ENCODE data around the gene CD4.
A peak's percentile ranks its signal among the peaks of the same experiment; 100 is the strongest.

CD4 gene

DNA sequence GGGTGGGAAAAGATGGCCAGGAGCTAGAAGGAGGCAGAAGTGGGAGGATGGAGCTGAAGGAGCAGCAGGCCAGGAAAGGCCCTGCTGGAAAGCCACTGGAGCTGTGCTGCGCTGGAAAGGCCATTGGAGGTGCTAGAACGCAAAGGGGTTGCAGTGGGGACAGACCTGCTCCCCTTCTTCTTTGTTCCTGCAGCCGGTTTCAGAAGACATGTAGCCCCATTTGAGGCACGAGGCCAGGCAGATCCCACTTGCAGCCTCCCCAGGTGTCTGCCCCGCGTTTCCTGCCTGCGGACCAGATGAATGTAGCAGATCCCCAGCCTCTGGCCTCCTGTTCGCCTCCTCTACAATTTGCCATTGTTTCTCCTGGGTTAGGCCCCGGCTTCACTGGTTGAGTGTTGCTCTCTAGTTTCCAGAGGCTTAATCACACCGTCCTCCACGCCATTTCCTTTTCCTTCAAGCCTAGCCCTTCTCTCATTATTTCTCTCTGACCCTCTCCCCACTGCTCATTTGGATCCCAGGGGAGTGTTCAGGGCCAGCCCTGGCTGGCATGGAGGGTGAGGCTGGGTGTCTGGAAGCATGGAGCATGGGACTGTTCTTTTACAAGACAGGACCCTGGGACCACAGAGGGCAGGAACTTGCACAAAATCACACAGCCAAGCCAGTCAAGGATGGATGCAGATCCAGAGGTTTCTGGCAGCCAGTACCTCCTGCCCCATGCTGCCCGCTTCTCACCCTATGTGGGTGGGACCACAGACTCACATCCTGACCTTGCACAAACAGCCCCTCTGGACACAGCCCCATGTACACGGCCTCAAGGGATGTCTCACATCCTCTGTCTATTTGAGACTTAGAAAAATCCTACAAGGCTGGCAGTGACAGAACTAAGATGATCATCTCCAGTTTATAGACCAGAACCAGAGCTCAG, 30.0 kb downstream of the CD4 start:
- H3K27me3 ChIP-seq (ENCODE audit: control insufficient read depth in 5 of 5, insufficient read depth in 4 of 5, low read length in 5 of 5), result peaks cover 11 to 33% (median 23%) of the 10 kb centered on the region in 5 donors
- no peak overlapping the region for H3K9ac ChIP-seq (ENCODE audit: low read length in 5 of 5)
- H3K36me3 ChIP-seq (ENCODE audit: control insufficient read depth in 5 of 5, insufficient read depth in 5 of 5, low read length in 5 of 5), result peaks cover 0 to 34% (median 7%) of the 10 kb centered on the region in 5 donors
- H3K4me3 ChIP-seq (ENCODE audit: low read depth in 1 of 5, low read length in 5 of 5), result no peak overlapping the region
- H3K9me3 ChIP-seq (ENCODE audit: control insufficient read depth in 5 of 5, low read length in 5 of 5), result no peaks in the 10 kb centered on the region
- no peak overlapping the region for H3K27ac ChIP-seq (ENCODE audit: low read depth, low read length)
- H3K4me1 ChIP-seq (ENCODE audit: control insufficient read depth in 5 of 5, insufficient read depth in 5 of 5, low read length in 5 of 5), result peaks cover 0 to 15% (median 15%) of the 10 kb centered on the region in 5 donors

DNA sequence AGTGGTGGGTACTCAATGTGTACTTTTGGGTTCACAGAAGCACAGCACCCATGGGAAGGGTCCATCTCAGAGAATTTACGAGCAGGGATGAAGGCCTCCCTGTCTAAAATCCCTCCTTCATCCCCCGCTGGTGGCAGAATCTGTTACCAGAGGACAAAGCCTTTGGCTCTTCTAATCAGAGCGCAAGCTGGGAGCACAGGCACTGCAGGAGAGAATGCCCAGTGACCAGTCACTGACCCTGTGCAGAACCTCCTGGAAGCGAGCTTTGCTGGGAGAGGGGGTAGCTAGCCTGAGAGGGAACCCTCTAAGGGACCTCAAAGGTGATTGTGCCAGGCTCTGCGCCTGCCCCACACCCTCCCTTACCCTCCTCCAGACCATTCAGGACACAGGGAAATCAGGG, 30.8 kb downstream of the CD4 start:
- Histone ChIP-seq H3K36me3 (ENCODE audit: control insufficient read depth in 5 of 5, insufficient read depth in 5 of 5, low read length in 5 of 5) (peaks cover 0 to 27% (median 7%) of the 10 kb centered on the region in 5 donors), H3K9me3 (ENCODE audit: control insufficient read depth in 5 of 5, low read length in 5 of 5) (no peaks in the 10 kb centered on the region), H3K4me1 (ENCODE audit: control insufficient read depth in 5 of 5, insufficient read depth in 5 of 5, low read length in 5 of 5) (peaks cover 0 to 15% (median 15%) of the 10 kb centered on the region in 5 donors), H3K9ac (ENCODE audit: low read length in 5 of 5) (no peak overlapping the region), H3K27me3 (ENCODE audit: control insufficient read depth in 5 of 5, insufficient read depth in 4 of 5, low read length in 5 of 5) (peaks cover 15 to 39% (median 29%) of the 10 kb centered on the region in 5 donors), H3K27ac (ENCODE audit: low read depth, low read length) (no peak overlapping the region), H3K4me3 (ENCODE audit: low read depth in 1 of 5, low read length in 5 of 5) (no peak overlapping the region)

DNA sequence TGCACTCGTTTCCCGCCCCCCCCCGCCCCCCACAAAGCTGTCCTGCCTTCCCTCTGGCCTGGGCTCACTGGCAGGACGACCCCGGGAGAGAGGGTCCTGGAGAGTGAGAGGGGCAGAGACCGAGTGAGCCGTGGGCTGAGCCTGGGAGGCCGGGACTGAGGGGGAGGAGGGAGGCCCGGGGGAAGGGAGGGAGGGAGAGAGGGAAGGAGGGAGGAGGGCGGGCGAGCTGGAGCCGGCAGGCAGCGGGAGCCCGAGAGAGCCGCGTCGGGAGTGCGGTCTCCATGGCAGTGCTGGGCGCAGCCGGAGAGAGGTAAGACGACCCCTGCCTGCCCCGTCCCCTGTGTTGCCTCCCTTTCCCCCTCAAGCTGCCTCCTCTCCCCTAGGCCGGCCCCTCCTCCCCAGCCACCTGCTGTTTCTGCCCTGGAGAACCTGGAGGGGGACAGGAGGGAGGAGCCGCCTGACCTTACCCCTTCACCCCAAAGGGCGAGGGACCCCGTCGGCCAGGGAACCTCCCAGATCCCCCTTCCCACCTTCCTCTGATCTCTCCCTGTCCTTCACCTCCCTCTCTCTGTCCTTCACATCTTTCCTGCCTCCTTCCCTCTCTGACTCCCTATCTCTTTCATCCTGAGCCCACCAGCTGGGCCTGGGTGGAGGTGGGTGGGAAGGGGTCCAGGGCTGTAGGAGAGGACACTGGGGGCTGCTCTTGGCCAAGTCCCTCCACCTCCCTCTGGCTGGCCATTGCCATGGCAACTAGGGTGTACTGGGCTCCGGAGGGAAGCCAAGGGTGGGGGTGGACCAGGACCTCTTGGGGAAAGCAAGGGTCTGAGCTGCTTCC, 32.5 kb downstream of the CD4 start, which contains the start of gene GPR162:
Gene GPR162, plus strand, starts transcription at position 231 of the 835 bp plus-strand sequence. CDS start 2,078 bp downstream, outside the sequence.
- H3K27me3 ChIP-seq (ENCODE audit: control insufficient read depth in 5 of 5, insufficient read depth in 4 of 5, low read length in 5 of 5), result peaks cover 26 to 48% (median 33%) of the 10 kb centered on the region in 5 donors
- peak within 1 kb of the TSS; percentile 32 to 61 (median 47) for H3K4me3 ChIP-seq (ENCODE audit: low read depth in 1 of 5, low read length in 5 of 5)
- no peak within 1 kb of the TSS for H3K27ac ChIP-seq (ENCODE audit: low read depth, low read length)
- peaks cover 0 to 20% (median 15%) of the 10 kb centered on the region in 5 donors for H3K4me1 ChIP-seq (ENCODE audit: control insufficient read depth in 5 of 5, insufficient read depth in 5 of 5, low read length in 5 of 5)
- peaks cover 0 to 19% (median 7%) of the 10 kb centered on the region in 5 donors for H3K36me3 ChIP-seq (ENCODE audit: control insufficient read depth in 5 of 5, insufficient read depth in 5 of 5, low read length in 5 of 5)
- peak within 1 kb of the TSS in 1 of 5 donors; percentile 9 for H3K9ac ChIP-seq (ENCODE audit: low read length in 5 of 5)
- no peaks in the 10 kb centered on the region for H3K9me3 ChIP-seq (ENCODE audit: control insufficient read depth in 5 of 5, low read length in 5 of 5)

DNA sequence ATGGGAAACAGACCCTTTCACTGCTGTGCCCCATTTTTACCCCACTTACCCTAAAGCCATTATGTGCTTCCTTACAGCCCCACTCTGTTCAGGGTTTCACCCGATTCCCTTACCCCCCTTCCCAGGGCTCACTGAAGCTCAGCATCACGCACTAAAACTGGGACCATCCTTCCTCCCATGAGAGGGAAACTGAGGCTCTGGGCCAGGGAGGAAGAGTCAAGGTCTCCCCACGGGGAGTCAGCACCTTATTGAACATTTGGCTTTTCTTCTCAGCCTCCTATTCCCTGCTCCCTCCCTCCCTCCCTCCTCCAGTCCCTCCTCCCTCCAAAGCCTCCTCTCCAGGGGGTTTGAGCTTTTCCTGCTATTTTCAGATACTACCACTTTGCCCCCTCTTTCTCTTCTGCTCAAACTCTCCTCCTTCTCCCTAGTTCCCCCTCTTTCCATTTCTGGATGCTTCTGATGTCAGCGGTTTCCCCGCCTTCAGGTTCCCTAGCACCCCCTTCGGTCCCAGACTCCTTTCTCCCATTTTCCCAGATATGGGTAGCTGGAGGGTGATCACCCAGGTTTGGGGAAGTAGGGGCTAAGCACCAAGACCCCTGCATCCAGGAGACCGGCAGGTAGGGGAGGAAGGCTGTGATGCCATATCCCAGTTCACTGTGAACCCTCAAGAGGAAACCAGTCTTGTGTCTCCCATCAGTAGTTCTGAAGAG, 33.3 kb downstream of the CD4 start:
- H3K4me3 ChIP-seq (ENCODE audit: low read depth in 1 of 5, low read length in 5 of 5), result peak overlapping the region in 1 of 5 donors; percentile 61
- H3K9me3 ChIP-seq (ENCODE audit: control insufficient read depth in 5 of 5, low read length in 5 of 5), result no peaks in the 10 kb centered on the region
- peaks cover 0 to 12% (median 4%) of the 10 kb centered on the region in 5 donors for H3K36me3 ChIP-seq (ENCODE audit: control insufficient read depth in 5 of 5, insufficient read depth in 5 of 5, low read length in 5 of 5)
- H3K27me3 ChIP-seq (ENCODE audit: control insufficient read depth in 5 of 5, insufficient read depth in 4 of 5, low read length in 5 of 5), result peaks cover 32 to 55% (median 41%) of the 10 kb centered on the region in 5 donors
- H3K9ac ChIP-seq (ENCODE audit: low read length in 5 of 5), result no peak overlapping the region
- H3K27ac ChIP-seq (ENCODE audit: low read depth, low read length), result no peak overlapping the region
- peaks cover 0 to 27% (median 23%) of the 10 kb centered on the region in 5 donors for H3K4me1 ChIP-seq (ENCODE audit: control insufficient read depth in 5 of 5, insufficient read depth in 5 of 5, low read length in 5 of 5)

DNA sequence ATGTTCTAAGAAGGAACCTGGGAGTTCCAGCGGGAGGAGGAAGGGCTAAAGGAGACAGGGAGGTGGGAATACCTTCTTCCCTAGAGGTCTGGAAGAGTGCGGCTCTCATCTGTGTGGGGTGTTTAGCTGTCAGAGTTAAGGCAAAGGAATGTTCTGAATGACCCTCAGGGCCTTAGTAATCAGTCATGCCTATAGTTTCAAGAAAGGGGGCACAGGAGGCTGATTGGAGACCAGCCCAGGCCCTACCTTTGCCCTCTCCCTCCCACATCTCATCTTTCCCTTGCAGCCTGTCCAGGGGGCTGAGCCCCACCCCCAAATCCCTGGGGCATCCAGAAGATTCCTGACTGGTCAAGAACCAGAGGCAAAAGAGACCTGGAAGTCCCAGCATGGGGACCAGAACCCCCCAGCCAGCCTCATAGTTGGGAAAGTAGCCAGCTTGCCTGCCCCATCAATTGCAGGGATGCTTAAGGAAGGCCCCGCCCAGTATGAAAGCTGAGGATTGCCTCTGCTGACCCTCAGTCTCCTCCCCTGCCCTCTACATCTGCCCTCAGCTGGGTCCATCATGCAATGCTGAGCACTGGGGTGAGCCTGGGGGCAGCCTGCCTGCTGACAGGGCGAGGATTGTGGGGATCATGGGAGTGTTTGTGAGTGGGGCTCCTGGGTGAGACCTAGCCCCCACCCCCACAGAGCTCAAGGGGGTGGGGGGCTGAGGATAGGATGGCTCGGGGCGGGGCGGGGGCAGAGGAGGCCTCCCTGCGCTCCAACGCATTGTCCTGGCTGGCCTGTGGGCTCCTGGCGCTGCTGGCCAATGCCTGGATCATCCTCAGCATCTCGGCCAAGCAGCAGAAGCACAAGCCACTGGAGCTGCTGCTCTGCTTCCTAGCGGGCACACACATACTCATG, 34.1 kb downstream of the CD4 start:
- Histone ChIP-seq H3K4me1 (ENCODE audit: control insufficient read depth in 5 of 5, insufficient read depth in 5 of 5, low read length in 5 of 5) (peaks cover 0 to 30% (median 25%) of the 10 kb centered on the region in 5 donors), H3K36me3 (ENCODE audit: control insufficient read depth in 5 of 5, insufficient read depth in 5 of 5, low read length in 5 of 5) (peaks cover 0 to 7% (median 0%) of the 10 kb centered on the region in 5 donors), H3K9me3 (ENCODE audit: control insufficient read depth in 5 of 5, low read length in 5 of 5) (no peaks in the 10 kb centered on the region), H3K9ac (ENCODE audit: low read length in 5 of 5) (no peak overlapping the region), H3K27me3 (ENCODE audit: control insufficient read depth in 5 of 5, insufficient read depth in 4 of 5, low read length in 5 of 5) (peaks cover 32 to 56% (median 44%) of the 10 kb centered on the region in 5 donors), H3K27ac (ENCODE audit: low read depth, low read length) (no peak overlapping the region), H3K4me3 (ENCODE audit: low read depth in 1 of 5, low read length in 5 of 5) (no peak overlapping the region)

DNA sequence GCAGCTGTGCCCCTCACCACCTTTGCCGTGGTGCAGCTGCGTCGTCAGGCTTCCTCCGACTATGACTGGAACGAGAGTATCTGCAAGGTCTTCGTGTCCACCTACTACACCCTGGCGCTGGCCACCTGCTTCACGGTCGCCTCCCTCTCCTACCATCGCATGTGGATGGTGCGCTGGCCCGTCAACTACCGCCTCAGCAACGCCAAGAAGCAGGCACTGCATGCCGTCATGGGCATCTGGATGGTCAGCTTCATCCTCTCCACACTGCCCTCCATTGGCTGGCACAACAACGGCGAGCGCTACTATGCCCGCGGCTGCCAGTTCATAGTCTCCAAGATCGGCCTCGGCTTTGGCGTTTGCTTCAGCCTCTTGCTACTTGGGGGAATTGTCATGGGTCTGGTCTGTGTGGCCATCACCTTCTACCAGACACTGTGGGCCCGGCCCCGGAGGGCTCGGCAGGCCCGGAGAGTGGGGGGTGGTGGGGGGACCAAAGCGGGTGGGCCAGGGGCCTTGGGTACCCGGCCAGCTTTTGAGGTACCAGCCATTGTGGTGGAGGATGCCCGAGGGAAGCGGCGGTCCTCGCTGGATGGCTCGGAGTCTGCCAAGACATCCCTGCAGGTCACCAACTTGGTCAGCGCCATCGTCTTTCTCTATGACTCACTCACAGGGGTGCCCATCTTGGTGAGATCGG, 34.9 kb downstream of the CD4 start:
- Histone ChIP-seq H3K27ac (ENCODE audit: low read depth, low read length) (no peak overlapping the region), H3K4me1 (ENCODE audit: control insufficient read depth in 5 of 5, insufficient read depth in 5 of 5, low read length in 5 of 5) (peaks cover 0 to 37% (median 32%) of the 10 kb centered on the region in 5 donors), H3K9ac (ENCODE audit: low read length in 5 of 5) (no peak overlapping the region), H3K27me3 (ENCODE audit: control insufficient read depth in 5 of 5, insufficient read depth in 4 of 5, low read length in 5 of 5) (peaks cover 36 to 61% (median 49%) of the 10 kb centered on the region in 5 donors), H3K9me3 (ENCODE audit: control insufficient read depth in 5 of 5, low read length in 5 of 5) (no peaks in the 10 kb centered on the region), H3K4me3 (ENCODE audit: low read depth in 1 of 5, low read length in 5 of 5) (no peak overlapping the region), H3K36me3 (ENCODE audit: control insufficient read depth in 5 of 5, insufficient read depth in 5 of 5, low read length in 5 of 5) (peaks cover 0 to 4% (median 0%) of the 10 kb centered on the region in 5 donors)

DNA sequence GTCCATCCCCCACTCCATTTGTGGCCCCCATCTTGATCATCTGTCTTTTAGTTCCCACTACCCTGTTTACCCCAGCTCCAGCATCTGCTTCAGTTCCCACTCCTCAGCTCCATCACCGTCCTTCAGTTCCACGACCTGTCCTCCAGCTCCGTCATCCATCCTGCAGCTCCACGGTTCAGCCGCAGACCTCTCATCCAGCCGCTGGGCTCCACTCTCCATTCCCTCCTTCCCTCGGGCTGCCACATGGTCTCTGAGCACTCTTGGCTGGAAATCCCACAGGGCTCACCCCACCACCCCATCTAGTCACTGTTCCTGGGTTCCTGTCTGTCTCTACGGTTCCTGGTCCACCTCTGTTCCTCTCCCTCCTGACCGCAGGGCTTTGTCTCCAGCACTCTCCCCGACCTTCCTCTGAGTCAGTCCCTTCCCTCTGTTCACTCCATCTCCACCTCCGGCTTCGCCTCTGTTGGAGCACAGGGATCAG, 35.6 kb downstream of the CD4 start:
- Histone ChIP-seq H3K9ac (ENCODE audit: low read length in 5 of 5) (no peak overlapping the region), H3K4me3 (ENCODE audit: low read depth in 1 of 5, low read length in 5 of 5) (no peak overlapping the region), H3K9me3 (ENCODE audit: control insufficient read depth in 5 of 5, low read length in 5 of 5) (no peaks in the 10 kb centered on the region), H3K27ac (ENCODE audit: low read depth, low read length) (no peak overlapping the region), H3K27me3 (ENCODE audit: control insufficient read depth in 5 of 5, insufficient read depth in 4 of 5, low read length in 5 of 5) (peaks cover 43 to 68% (median 56%) of the 10 kb centered on the region in 5 donors), H3K4me1 (ENCODE audit: control insufficient read depth in 5 of 5, insufficient read depth in 5 of 5, low read length in 5 of 5) (peaks cover 0 to 44% (median 36%) of the 10 kb centered on the region in 5 donors), H3K36me3 (ENCODE audit: control insufficient read depth in 5 of 5, insufficient read depth in 5 of 5, low read length in 5 of 5) (no peaks in the 10 kb centered on the region)

DNA sequence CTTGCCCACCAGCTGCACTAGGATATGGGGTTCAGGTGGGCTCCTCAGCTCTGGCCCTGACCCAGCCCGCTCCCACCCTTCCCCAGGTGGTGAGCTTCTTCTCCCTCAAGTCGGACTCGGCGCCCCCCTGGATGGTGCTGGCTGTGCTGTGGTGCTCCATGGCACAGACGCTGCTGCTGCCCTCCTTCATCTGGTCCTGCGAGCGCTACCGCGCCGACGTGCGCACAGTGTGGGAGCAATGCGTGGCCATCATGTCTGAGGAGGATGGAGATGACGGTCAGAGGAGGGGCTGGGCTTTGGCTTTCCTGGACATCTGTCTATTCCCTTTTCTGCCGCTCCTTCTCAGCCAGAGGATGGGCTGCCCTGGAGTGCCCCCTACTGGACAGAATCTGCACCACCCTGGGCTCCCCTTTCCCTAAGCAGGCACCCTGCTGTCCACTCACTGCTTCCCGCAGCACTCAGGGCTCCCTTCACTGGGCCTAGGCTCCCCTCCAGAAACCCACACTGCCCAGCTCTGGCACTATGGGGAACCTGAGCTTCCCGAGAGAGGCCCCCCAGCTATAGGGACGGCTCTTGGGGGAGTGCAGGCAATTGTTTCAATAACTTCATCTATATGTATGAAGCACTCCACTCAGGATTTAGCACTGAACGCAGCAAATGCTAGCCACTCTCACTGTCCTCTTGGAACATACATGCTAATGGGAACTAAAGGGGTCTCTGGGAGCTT, 36.2 kb downstream of the CD4 start:
- peaks cover 0 to 46% (median 36%) of the 10 kb centered on the region in 5 donors for H3K4me1 ChIP-seq (ENCODE audit: control insufficient read depth in 5 of 5, insufficient read depth in 5 of 5, low read length in 5 of 5)
- no peak overlapping the region for H3K9ac ChIP-seq (ENCODE audit: low read length in 5 of 5)
- H3K4me3 ChIP-seq (ENCODE audit: low read depth in 1 of 5, low read length in 5 of 5), result no peak overlapping the region
- no peaks in the 10 kb centered on the region for H3K9me3 ChIP-seq (ENCODE audit: control insufficient read depth in 5 of 5, low read length in 5 of 5)
- H3K27ac ChIP-seq (ENCODE audit: low read depth, low read length), result no peak overlapping the region
- H3K27me3 ChIP-seq (ENCODE audit: control insufficient read depth in 5 of 5, insufficient read depth in 4 of 5, low read length in 5 of 5), result peaks cover 43 to 65% (median 62%) of the 10 kb centered on the region in 5 donors
- no peaks in the 10 kb centered on the region for H3K36me3 ChIP-seq (ENCODE audit: control insufficient read depth in 5 of 5, insufficient read depth in 5 of 5, low read length in 5 of 5)
